Endothelial cell of umbilical vein (primary cell): ENCODE measurements around the gene KYNU. TPM values are rescaled to one million over a fixed set of nuclear protein-coding genes. Genes with fewer than 3 reads are reported as not detected.

ENCODE experiments used
- BruUV-seq: library from RNA; stranded (reverse); fragments of 400-500 nt; replicated peaks from 2 replicates; lab custom pipeline; 2021; lab: Mats Ljungman, UMichigan
- CTCF ChIA-PET: fragments of 300-600, 350-600 bp; sonication (Branson Sonifier 250); formaldehyde crosslinking; loops from one replicate; lab custom pipeline; 2021; ENCODE audit warnings: antibody characterized with exemption, inconsistent platforms; lab: Charles Lee
- POLR2A ChIA-PET: fragments of 300-600, 350-600 bp; sonication (Branson Sonifier 250); formaldehyde crosslinking; loops from one replicate; lab custom pipeline; 2021; ENCODE audit warnings: antibody characterized with exemption, inconsistent platforms; lab: Charles Lee
- DNase-seq: peaks from one replicate; pipeline ENCODE4 v3.0.0-alpha.2; 2011; ENCODE audit warnings: low read depth, low spot score
- FAIRE-seq: peaks from 2 replicates; lab custom pipeline; 2011; peaks lifted over from hg19 to GRCh38; lab: Jason Lieb, UNC
- H2AFZ ChIP-seq: 2 replicates; pipeline ENCODE4 v1.6.0; 2012; ENCODE audit warnings: low read depth, low read length, control low read depth, inconsistent platforms
- H3K27ac ChIP-seq: 2 replicates; pipeline ENCODE4 v1.5.1; 2011; ENCODE audit warnings: low read depth, mild to moderate bottlenecking, control low read depth, low read length, moderate library complexity; ENCODE audit not compliant: insufficient read depth
- H3K27me3 ChIP-seq, 2 experiments: 2 replicates each; pipeline versions ENCODE4 v1.6.0 to v1.6.1; 2011; ENCODE audit warnings: low read length in 2 of 2, mixed read lengths in 1 of 2; ENCODE audit not compliant: control insufficient read depth in 2 of 2, insufficient read depth in 2 of 2
- H3K36me3 ChIP-seq, 2 experiments: 2 replicates in 1 of 2; 3 replicates in 1 of 2; pipeline ENCODE4 v1.5.1; 2011; ENCODE audit warnings: low read length in 2 of 2, mild to moderate bottlenecking in 1 of 2, moderate library complexity in 1 of 2; ENCODE audit not compliant: control insufficient read depth in 2 of 2, insufficient read depth in 2 of 2; ENCODE audit errors: extremely low read depth in 1 of 2
- H3K4me1 ChIP-seq: 3 replicates; pipeline ENCODE4 v1.5.1; 2011; ENCODE audit warnings: mild to moderate bottlenecking, low read length; ENCODE audit not compliant: control insufficient read depth, insufficient read depth; ENCODE audit errors: extremely low read depth
- H3K4me2 ChIP-seq: 2 replicates; pipeline ENCODE4 v1.6.1; 2011; ENCODE audit warnings: low read length, control low read depth, mixed read lengths; ENCODE audit not compliant: insufficient read depth
- H3K4me3 ChIP-seq, 3 experiments: fragments of 200-600 bp in 1 of 3; sonication (generic), shearing (Covaris generic) in 1 of 3; replicated peaks in 1 of 3; 2 replicates each; pipeline ENCODE4 v1.5.1; 2011 to 2016; ENCODE audit warnings: control low read depth in 3 of 3, low read length in 3 of 3, mild to moderate bottlenecking in 2 of 3, inconsistent platforms in 1 of 3, low read depth in 1 of 3, moderate library complexity in 1 of 3; ENCODE audit not compliant: insufficient read depth in 1 of 3
- H3K79me2 ChIP-seq: 2 replicates; pipeline ENCODE4 v1.6.0; 2012; ENCODE audit warnings: low read length, inconsistent platforms; ENCODE audit not compliant: control insufficient read depth, insufficient read depth
- H3K9ac ChIP-seq: replicated peaks from 2 replicates; pipeline ENCODE3; 2011; ENCODE audit warnings: low read length, control low read depth; ENCODE audit not compliant: insufficient read depth; ENCODE audit errors: extremely low read depth
- H3K9me1 ChIP-seq: replicated peaks from 3 replicates; pipeline ENCODE4 v1.6.0; 2011; ENCODE audit warnings: mild to moderate bottlenecking, low read length; ENCODE audit not compliant: control insufficient read depth, insufficient read depth; ENCODE audit errors: extremely low read depth
- H3K9me3 ChIP-seq: replicated peaks from 2 replicates; pipeline ENCODE4 v1.5.1; 2012; ENCODE audit warnings: low read length, inconsistent platforms; ENCODE audit not compliant: control insufficient read depth, insufficient read depth
- H4K20me1 ChIP-seq: replicated peaks from 2 replicates; pipeline ENCODE3; 2011; ENCODE audit warnings: mild to moderate bottlenecking, low read length; ENCODE audit not compliant: control insufficient read depth, insufficient read depth; ENCODE audit errors: extremely low read depth
- CTCF ChIP-seq, 2 donors: IDR thresholded peaks; 1 replicate in 1 of 2; 2 replicates in 1 of 2; pipeline ENCODE4 v1.5.1; 2011; ENCODE audit warnings: low read length in 2 of 2, mild to moderate bottlenecking in 2 of 2, moderate library complexity in 2 of 2, control low read depth in 1 of 2, inconsistent platforms in 1 of 2, low read depth in 1 of 2; ENCODE audit not compliant: insufficient read depth in 1 of 2; ENCODE audit errors: extremely low read depth in 1 of 2
- EZH2 ChIP-seq: IDR thresholded peaks from 2 replicates; pipeline ENCODE4 v1.6.1; 2012; ENCODE audit warnings: borderline replicate concordance, low read depth, mild to moderate bottlenecking, moderate library complexity, low read length, inconsistent platforms; ENCODE audit not compliant: severe bottlenecking
- FOS ChIP-seq: IDR thresholded peaks from 2 replicates; pipeline ENCODE4 v1.6.1; 2011; ENCODE audit warnings: mild to moderate bottlenecking, low read length, moderate library complexity, borderline replicate concordance; ENCODE audit not compliant: insufficient read depth
- GATA2 ChIP-seq: IDR thresholded peaks from 2 replicates; pipeline ENCODE4 v1.7.0; 2011; ENCODE audit warnings: low read depth, mild to moderate bottlenecking, moderate library complexity, mixed read lengths, low read length; ENCODE audit not compliant: insufficient read length, insufficient read depth
- MAX ChIP-seq: IDR thresholded peaks from 2 replicates; pipeline ENCODE4 v1.6.1; 2011; ENCODE audit not compliant: insufficient read depth, insufficient read length
- MYC ChIP-seq: IDR thresholded peaks from one replicate; pipeline ENCODE4 v1.6.1; 2011; ENCODE audit warnings: mild to moderate bottlenecking, low read depth, low read length
- POLR2A ChIP-seq: IDR thresholded peaks from 2 replicates; pipeline ENCODE4 v1.6.1; 2012; ENCODE audit warnings: low read depth, mild to moderate bottlenecking, control low read depth, low read length
- POLR2AphosphoS5 ChIP-seq: IDR thresholded peaks from 2 replicates; pipeline ENCODE4 v1.6.1; 2012; ENCODE audit warnings: low read depth, mild to moderate bottlenecking, control low read depth, low read length, moderate library complexity; ENCODE audit not compliant: insufficient read depth
- dilution Hi-C: fragments of 300-500 bp; cut with MboI; formaldehyde crosslinking; loops from one replicate; pipeline ENCODE4 v1.15.0; 2019; ENCODE audit warnings: low sequenced_read_pairs; ENCODE audit not compliant: extremely low pct_ligation_motif_present
- intact Hi-C: fragments of 100-400 bp; cut with micrococcal nuclease; formaldehyde crosslinking; loops from one replicate; pipeline ENCODE4 v1.10.0; 2022
- polyA plus RNA-seq, 4 experiments: library from polyadenylated mRNA; depleted of rRNA in 3 of 4; stranded (reverse) in 3 of 4; unstranded in 1 of 4; fragments of >200 nt; gene quantifications; 2 replicates each; pipeline versions ENCODE4 v1.2.1 to v1.2.3, GENCODE V29; 2011 to 2012; ENCODE audit warnings: missing spikeins in 1 of 4
- total RNA-seq: library from RNA; stranded (reverse); gene quantifications from 2 replicates; pipeline ENCODE4 v1.2.3, GENCODE V29; 2021

KYNU gene
- total and polyA plus RNA-seq, 2 donors (not counting 3 experiments of a cell fraction or from before 2014, with no cell fraction given): 0.04 TPM; not detected in 1

GRCh38 chr2:142848023-142848606 lies 29.3 kb upstream of the KYNU start:
- intact Hi-C loops: loop anchor here (10.0 kb wide), 2 partner anchors 663 to 1823 kb away; no protein-coding TSS in a partner anchor
- POLR2A ChIA-PET: no interaction called here
- CTCF ChIA-PET: interaction anchor here (1.7 kb wide), 1 partner anchor 15 kb away, joined by 4 read pairs; no protein-coding TSS in a partner anchor
- no peaks in the 10 kb centered on the region for H3K36me3 ChIP-seq
- H3K27me3 ChIP-seq: no peaks in the 10 kb centered on the region
- H3K4me3 ChIP-seq: no peak overlapping the region
- H3K9ac ChIP-seq: no peak overlapping the region
- H3K27ac ChIP-seq: no peak overlapping the region
- H3K79me2 ChIP-seq: no peaks in the 10 kb centered on the region
- no peak overlapping the region for H3K4me2 ChIP-seq
- H2AFZ ChIP-seq: no peak overlapping the region
- dilution Hi-C loops: no loop called here
- DNase-seq (no peak), FAIRE-seq (no peak)
- peaks cover 21% of the 10 kb centered on the region for H3K4me1 ChIP-seq
- TF ChIP-seq FOS (no peak), MAX (no peak), MYC (no peak), POLR2A (no peak), EZH2 (no peak), POLR2AphosphoS5 (no peak), GATA2 (no peak), CTCF (IDR thresholded peaks at IDR 0.05; ENCODE audit: extremely low read depth in 1 of 2, insufficient read depth in 1 of 2, low read depth in 1 of 2, low read length in 2 of 2) (no peak)
- no peaks in the 10 kb centered on the region for H4K20me1 ChIP-seq
- H3K9me1 ChIP-seq: no peaks in the 10 kb centered on the region
- BruUV-seq: no TSS peak
- H3K9me3 ChIP-seq: no peaks in the 10 kb centered on the region
